Measurements from ENCODE around the gene SMOC1. TPM values are rescaled to one million over a fixed set of nuclear protein-coding genes. Genes with fewer than 3 reads are reported as not detected.

Gene SMOC1
- total RNA-seq, 1 donor from 2014 or later: 23.3 TPM

- DNase-seq (ENCODE audit: low spot score): no peak
These were observed 127.5 kb downstream of the SMOC1 start for GRCh38 chr14:70006699-70007098.

- no peak for DNase-seq (ENCODE audit: low spot score)
These were observed 129.4 kb downstream of the SMOC1 start for GRCh38 chr14:70008284-70009262.

- DNase-seq (ENCODE audit: low spot score): peak; percentile 66
These were observed 130.7 kb downstream of the SMOC1 start for GRCh38 chr14:70009961-70010360.

- DNase-seq (ENCODE audit: low spot score): no peak
These were observed 131.9 kb downstream of the SMOC1 start for GRCh38 chr14:70011098-70011497.

GRCh38 chr14:70011708-70012107 is 132.5 kb downstream of the SMOC1 start:
- DNase-seq (ENCODE audit: low spot score): no peak

- no peak for DNase-seq (ENCODE audit: low spot score)
These were observed 134.2 kb downstream of the SMOC1 start for GRCh38 chr14:70013271-70013873.

GRCh38 chr14:70014406-70015095 is 135.3 kb downstream of the SMOC1 start:
- DNase-seq (ENCODE audit: low spot score): no peak

GRCh38 chr14:70018230-70018629 is 139.0 kb downstream of the SMOC1 start:
- DNase-seq (ENCODE audit: low spot score): no peak

- peak; percentile 51 for DNase-seq (ENCODE audit: low spot score)
These were observed 139.5 kb downstream of the SMOC1 start for GRCh38 chr14:70018713-70019211.

- DNase-seq (ENCODE audit: low spot score): no peak
These were observed 140.5 kb downstream of the SMOC1 start for GRCh38 chr14:70019695-70020094.

- DNase-seq (ENCODE audit: low spot score): no peak
These were observed 141.3 kb downstream of the SMOC1 start for GRCh38 chr14:70020352-70021170.

- DNase-seq (ENCODE audit: low spot score): no peak
These were observed 142.5 kb downstream of the SMOC1 start for GRCh38 chr14:70021548-70022220.

GRCh38 chr14:70022771-70023445 is 143.7 kb downstream of the SMOC1 start:
- DNase-seq (ENCODE audit: low spot score): no peak

- no peak for DNase-seq (ENCODE audit: low spot score)
These were observed 144.7 kb downstream of the SMOC1 start for GRCh38 chr14:70023871-70024270.

GRCh38 chr14:70027785-70028428 is 148.7 kb downstream of the SMOC1 start:
- peak; percentile 81 for DNase-seq (ENCODE audit: low spot score)

- DNase-seq (ENCODE audit: low spot score): no peak
These were observed 150.3 kb downstream of the SMOC1 start for GRCh38 chr14:70029296-70030132.

GRCh38 chr14:70032016-70032415 is 152.8 kb downstream of the SMOC1 start:
- no peak for DNase-seq (ENCODE audit: low spot score)

GRCh38 chr14:70032447-70032846 is 153.2 kb downstream of the SMOC1 start:
- no peak for DNase-seq (ENCODE audit: low spot score)

- no peak for DNase-seq (ENCODE audit: low spot score)
These were observed 153.9 kb downstream of the SMOC1 start for GRCh38 chr14:70033116-70033515.
